IMR-90 (cell line): ENCODE measurements around the gene SCLY. TPM values are rescaled to one million over a fixed set of nuclear protein-coding genes. Genes with fewer than 3 reads are reported as not detected.

Source experiments
- microRNA-seq, 2 experiments: library from miRNA; stranded (forward) in 1 of 2; unstranded in 1 of 2; fragments of 10-50 nt in 1 of 2; fragments of <30 nt in 1 of 2; gene quantifications in 1 of 2; microRNA quantifications in 1 of 2; one replicate each; pipeline versions ENCODE3 to v1.1.0; 2013 to 2020; ENCODE audit not compliant: insufficient read depth in 1 of 2, insufficient read length in 1 of 2, unreplicated experiment in 1 of 2
- polyA plus RNA-seq, 3 experiments: library from polyadenylated mRNA; depleted of rRNA; stranded (reverse); fragments of >200 nt; gene quantifications; 2 replicates each; pipeline ENCODE4 v1.2.3, GENCODE V29; 2012; ENCODE audit warnings: low replicate concordance in 1 of 3
- small RNA-seq, 5 experiments: library from RNA; depleted of rRNA; stranded (forward); fragments of <200 nt; gene quantifications; one replicate each; pipeline ENCODE3, GENCODE V24; 2012
- total RNA-seq: library from RNA; depleted of rRNA; stranded (reverse); fragments of >200 nt; gene quantifications from 2 replicates; pipeline ENCODE4 v1.2.3, GENCODE V29; 2012; rRNA removed

SCLY gene
- total and polyA plus RNA-seq, 2 of the 4 experiments (the other 2 are of a cell fraction), result 8.6 to 10.5 TPM

Small RNAs within 50 kb of the gene (microRNA-seq; reads per million reads assigned to microRNA genes)
- gene RNU6-1333P (ENCODE audit: insufficient read depth, insufficient read length), result not detected

Small RNAs within 50 kb of the gene (small RNA-seq; reads per million reads assigned to genes)
- gene RNU6-1333P, result 0 to 0.60 (median 0) reads per million in 5 experiments

Other genes with a start within 250 kb of the SCLY start
- gene RAMP1, start 201.4 kb upstream of the SCLY start, total RNA-seq, result 15.8 and 19.2 TPM in 2 replicates
- gene RAMP1, start 201.4 kb upstream of the SCLY start, polyA plus RNA-seq (2012; rRNA removed), result 77.1 and 100.0 TPM in 2 replicates
- gene UBE2F, start 94.0 kb upstream of the SCLY start, total RNA-seq, result 44.6 and 59.4 TPM in 2 replicates
- gene UBE2F, start 94.0 kb upstream of the SCLY start, polyA plus RNA-seq (2012; rRNA removed), result 53.5 and 59.8 TPM in 2 replicates
- 1.4 and 2.0 TPM in 2 replicates for gene ESPNL, start 39.3 kb downstream of the SCLY start, total RNA-seq
- 2.0 and 2.6 TPM in 2 replicates for gene ESPNL, start 39.3 kb downstream of the SCLY start, polyA plus RNA-seq (2012; rRNA removed)
- under 0.01 TPM in 1 of 2 replicates, not detected in the other for gene KLHL30, start 77.7 kb downstream of the SCLY start, total RNA-seq
- 0.03 TPM in 2 replicates for gene KLHL30, start 77.7 kb downstream of the SCLY start, polyA plus RNA-seq (2012; rRNA removed)
- 0.56 and 1.3 TPM in 2 replicates for gene ERFE, start 98.0 kb downstream of the SCLY start, total RNA-seq
- gene ERFE, start 98.0 kb downstream of the SCLY start, polyA plus RNA-seq (2012; rRNA removed), result 3.5 and 3.8 TPM in 2 replicates
- gene ILKAP, start 142.7 kb downstream of the SCLY start, total RNA-seq, result 13.3 and 15.3 TPM in 2 replicates
- gene ILKAP, start 142.7 kb downstream of the SCLY start, polyA plus RNA-seq (2012; rRNA removed), result 44.2 and 44.4 TPM in 2 replicates
- 1.3 and 1.4 TPM in 2 replicates for gene HES6, start 179.0 kb downstream of the SCLY start, total RNA-seq
- 3.3 TPM in 2 replicates for gene HES6, start 179.0 kb downstream of the SCLY start, polyA plus RNA-seq (2012; rRNA removed)
- gene PER2, start 227.6 kb downstream of the SCLY start, total RNA-seq, result 2.8 and 3.2 TPM in 2 replicates
- 1.7 and 2.1 TPM in 2 replicates for gene PER2, start 227.6 kb downstream of the SCLY start, polyA plus RNA-seq (2012; rRNA removed)